WERI-Rb-1 (cell line): ENCODE results near the gene ZNF492.
"Not testable (repeated sequence)": the region's sequence is repeated elsewhere in the genome, so short reads cannot be mapped to it uniquely, and the experiment has no call there.

ENCODE experiments used
- DNase-seq: peaks from one replicate; pipeline ENCODE4 v3.0.0-alpha.2; 2020
- H3K27ac ChIP-seq: fragments of 250-450 bp; sonication (Bioruptor Pico); 2 replicates; pipeline ENCODE4 v1.5.1; 2020; ENCODE audit warnings: mild to moderate bottlenecking, moderate library complexity
- H3K27me3 ChIP-seq: fragments of 250-450 bp; sonication (Bioruptor Pico); 2 replicates; pipeline ENCODE4 v1.5.1; 2021; ENCODE audit warnings: mild to moderate bottlenecking, low read depth, moderate library complexity; ENCODE audit not compliant: insufficient read depth, severe bottlenecking
- H3K36me3 ChIP-seq: fragments of 250-450 bp; sonication (Bioruptor Pico); 2 replicates; pipeline ENCODE4 v1.5.1; 2020; ENCODE audit warnings: mild to moderate bottlenecking, moderate library complexity
- H3K4me3 ChIP-seq: 2 replicates; pipeline ENCODE4 v1.5.1; 2011; ENCODE audit warnings: low read depth, mild to moderate bottlenecking, control low read depth, low read length
- H3K9me3 ChIP-seq: fragments of 250-450 bp; sonication (Bioruptor Pico); 2 replicates; pipeline ENCODE4 v1.5.1; 2021; ENCODE audit warnings: mild to moderate bottlenecking, moderate library complexity; ENCODE audit not compliant: severe bottlenecking
- TF ChIP-seq, protein P1 (sequence below): IDR thresholded peaks from 2 replicates; pipeline ENCODE4 v1.5.1; 2011; ENCODE audit warnings: low read depth, mild to moderate bottlenecking, control low read depth, inconsistent platforms, low read length

The ZNF492 gene

DNA sequence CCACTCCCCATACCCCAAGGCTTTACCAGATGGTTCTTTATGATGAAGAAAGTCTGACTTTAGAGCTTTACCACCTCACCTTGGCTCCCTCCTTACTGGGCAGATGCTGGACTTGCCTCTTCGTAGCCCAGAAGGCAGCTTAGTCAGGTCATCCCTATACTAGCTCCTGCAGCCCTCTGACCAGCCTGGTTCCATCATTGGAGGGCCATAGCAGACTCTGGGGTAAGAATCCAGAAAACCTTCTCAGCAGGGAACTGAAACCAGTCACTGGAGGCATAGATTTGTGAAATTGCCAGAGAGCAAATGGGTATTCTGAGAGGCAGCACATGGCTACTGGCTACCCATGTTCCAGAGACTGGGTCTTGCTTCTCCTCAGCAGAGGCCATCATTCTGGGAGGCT lies 21.8 kb upstream of the ZNF492 start:
- Histone ChIP-seq H3K9me3 (peaks cover 9% of the 10 kb centered on the region), H3K4me3 (no peak overlapping the region), H3K27ac (no peak overlapping the region)

DNA sequence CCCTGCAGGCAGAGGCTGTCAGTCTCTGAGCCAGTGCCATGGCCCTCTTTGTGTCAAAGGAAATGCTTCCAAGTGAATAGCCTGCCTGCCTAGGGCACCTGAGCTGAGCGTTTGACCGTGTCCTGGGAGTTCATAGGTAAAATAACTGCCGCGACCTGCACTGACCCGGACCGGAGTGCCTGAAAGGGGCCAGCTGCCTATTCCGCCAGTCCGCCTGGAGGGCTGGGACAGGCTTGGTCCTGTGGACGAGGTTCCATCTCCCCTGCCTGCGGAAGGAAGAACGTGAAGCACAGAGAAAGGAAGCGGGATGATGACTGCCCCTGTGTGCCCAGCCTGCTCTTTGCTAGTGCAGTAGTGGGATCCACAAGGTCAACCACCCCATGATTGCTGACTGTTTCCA lies 17.5 kb upstream of the ZNF492 start:
- TF ChIP-seq, protein P1, sequence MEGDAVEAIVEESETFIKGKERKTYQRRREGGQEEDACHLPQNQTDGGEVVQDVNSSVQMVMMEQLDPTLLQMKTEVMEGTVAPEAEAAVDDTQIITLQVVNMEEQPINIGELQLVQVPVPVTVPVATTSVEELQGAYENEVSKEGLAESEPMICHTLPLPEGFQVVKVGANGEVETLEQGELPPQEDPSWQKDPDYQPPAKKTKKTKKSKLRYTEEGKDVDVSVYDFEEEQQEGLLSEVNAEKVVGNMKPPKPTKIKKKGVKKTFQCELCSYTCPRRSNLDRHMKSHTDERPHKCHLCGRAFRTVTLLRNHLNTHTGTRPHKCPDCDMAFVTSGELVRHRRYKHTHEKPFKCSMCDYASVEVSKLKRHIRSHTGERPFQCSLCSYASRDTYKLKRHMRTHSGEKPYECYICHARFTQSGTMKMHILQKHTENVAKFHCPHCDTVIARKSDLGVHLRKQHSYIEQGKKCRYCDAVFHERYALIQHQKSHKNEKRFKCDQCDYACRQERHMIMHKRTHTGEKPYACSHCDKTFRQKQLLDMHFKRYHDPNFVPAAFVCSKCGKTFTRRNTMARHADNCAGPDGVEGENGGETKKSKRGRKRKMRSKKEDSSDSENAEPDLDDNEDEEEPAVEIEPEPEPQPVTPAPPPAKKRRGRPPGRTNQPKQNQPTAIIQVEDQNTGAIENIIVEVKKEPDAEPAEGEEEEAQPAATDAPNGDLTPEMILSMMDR = no peak
- Histone ChIP-seq H3K4me3 (no peak overlapping the region), H3K27ac (no peak overlapping the region), H3K36me3 (no peaks in the 10 kb centered on the region), H3K27me3 (peaks cover 10% of the 10 kb centered on the region), H3K9me3 (peaks cover 11% of the 10 kb centered on the region)
- DNase-seq = no peak

More for the DNA sequence above, 21.8 kb upstream of the ZNF492 start:
- H3K36me3 ChIP-seq = no peaks in the 10 kb centered on the region
- TF ChIP-seq, protein P1 = no peak
- DNase-seq = no peak
- H3K27me3 ChIP-seq = peaks cover 24% of the 10 kb centered on the region

DNA sequence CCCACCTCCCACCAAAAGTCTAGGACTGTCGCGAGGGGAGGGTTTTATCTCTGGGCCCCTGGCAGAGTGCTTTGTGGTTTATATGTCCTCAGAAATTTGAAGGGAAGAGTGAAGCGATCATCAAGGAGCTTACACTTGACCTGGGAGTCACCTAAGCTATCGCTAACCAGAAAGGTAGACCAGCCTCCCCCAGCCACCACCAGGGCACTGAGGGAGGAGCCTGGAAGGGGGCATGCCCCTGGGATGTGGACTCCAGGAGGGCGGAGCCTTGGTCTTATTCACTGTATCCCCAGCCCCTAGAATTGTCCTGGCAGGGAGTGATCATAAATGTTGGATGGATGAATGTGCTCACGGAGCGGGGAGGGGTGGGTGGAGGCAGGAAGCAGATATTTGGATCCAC lies 16.9 kb upstream of the ZNF492 start:
- Histone ChIP-seq H3K9me3 (peaks cover 14% of the 10 kb centered on the region), H3K27me3 (peaks cover 13% of the 10 kb centered on the region)
- H3K36me3 ChIP-seq, H3K27ac ChIP-seq, H3K4me3 ChIP-seq, DNase-seq: not testable (repeated sequence)

DNA sequence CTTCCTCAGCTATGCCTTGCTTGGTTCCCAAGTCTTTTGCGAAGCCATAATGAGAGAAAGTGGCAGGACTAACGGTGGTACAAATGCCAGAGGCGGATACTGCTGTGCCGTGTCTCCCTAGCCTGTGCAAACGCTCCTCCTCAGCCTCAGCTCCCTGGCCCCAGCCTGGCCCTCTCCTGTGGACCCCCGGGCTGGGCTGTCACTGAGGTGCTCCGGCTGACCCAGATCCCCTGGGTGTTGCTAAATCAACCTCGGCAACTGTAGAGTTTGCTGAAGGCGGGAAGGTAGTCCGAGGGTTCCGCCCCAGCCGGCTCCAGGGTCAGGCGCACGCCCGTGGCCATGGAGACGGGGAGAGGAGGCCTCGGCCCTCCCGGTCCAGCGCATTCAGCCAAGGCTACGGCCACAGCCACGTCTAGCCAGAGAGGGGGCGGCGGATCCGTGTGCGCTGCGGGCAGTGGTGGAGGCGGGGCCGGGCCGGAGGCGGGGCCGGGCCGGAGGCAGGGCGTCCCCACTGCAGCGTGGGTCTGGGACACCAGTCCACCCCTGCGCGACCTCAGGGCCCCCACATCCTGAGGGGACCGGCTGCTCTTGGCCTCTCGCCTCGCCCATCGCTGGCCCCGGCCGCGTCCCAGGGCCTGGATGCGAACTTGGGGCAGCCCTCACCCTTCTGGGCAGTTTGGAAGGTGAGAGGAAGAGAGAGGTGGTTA lies 16.4 kb upstream of the ZNF492 start:
- no peak overlapping the region for H3K4me3 ChIP-seq
- H3K36me3 ChIP-seq = no peaks in the 10 kb centered on the region
- TF ChIP-seq, protein P1 = no peak
- H3K9me3 ChIP-seq = peaks cover 16% of the 10 kb centered on the region
- H3K27me3 ChIP-seq = peaks cover 17% of the 10 kb centered on the region
- DNase-seq = no peak
- no peak overlapping the region for H3K27ac ChIP-seq

DNA sequence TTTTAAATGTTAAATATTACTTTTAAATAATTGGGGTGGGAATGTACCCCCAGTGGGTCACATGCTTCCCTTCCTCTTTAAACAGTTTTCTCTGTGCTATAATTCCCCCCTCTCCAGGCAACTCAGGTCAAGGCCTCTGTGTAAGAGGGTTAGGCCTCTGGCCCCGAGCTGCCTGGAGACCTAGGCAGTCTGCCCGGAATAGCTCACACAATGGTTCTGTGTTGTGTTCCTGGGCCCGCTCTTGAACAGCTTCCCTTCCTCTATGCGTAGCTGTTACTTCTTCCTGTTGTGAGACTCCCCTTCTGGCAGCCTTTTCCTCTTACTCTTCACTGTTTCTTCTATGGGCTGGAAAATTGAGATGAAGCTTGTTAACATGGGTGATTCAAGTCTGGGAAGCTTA lies 14.8 kb upstream of the ZNF492 start:
- Histone ChIP-seq H3K27me3 (peaks cover 31% of the 10 kb centered on the region), H3K9me3 (peaks cover 22% of the 10 kb centered on the region), H3K4me3 (no peak overlapping the region), H3K27ac (no peak overlapping the region), H3K36me3 (no peaks in the 10 kb centered on the region)
- TF ChIP-seq, protein P1 = no peak
- no peak for DNase-seq

DNA sequence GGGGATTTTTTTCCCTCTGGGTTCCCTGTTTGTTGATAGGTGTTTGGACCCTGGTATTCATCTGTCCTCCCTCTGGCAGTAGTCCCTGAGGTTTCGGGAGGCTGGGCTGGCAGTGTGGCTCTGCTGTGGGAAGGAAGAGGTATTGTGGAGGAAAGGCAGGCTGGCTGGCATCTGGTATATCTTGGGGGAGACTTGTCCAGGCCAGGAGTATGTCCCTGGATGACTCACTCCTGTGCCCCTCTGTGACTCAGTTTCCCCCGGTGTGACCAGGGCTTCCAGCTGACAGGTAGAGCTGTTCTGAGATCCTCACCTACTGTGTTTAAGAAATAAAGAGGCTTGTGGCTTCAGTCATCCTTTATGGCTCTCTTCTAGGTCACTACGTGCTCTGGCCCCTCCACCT lies 14.2 kb upstream of the ZNF492 start:
- TF ChIP-seq, protein P1 = no peak
- Histone ChIP-seq H3K27me3 (peaks cover 34% of the 10 kb centered on the region), H3K4me3 (no peak overlapping the region), H3K36me3 (no peaks in the 10 kb centered on the region), H3K9me3 (peaks cover 22% of the 10 kb centered on the region), H3K27ac (no peak overlapping the region)
- DNase-seq = no peak
